HEK293 (cell line): ENCODE results near the gene USP21.

Experiments
- BCL6B ChIP-seq: fragments of 450-650 bp; formaldehyde crosslinking; IDR thresholded peaks from 2 replicates; pipeline ENCODE4 v1.5.1; 2017; ENCODE audit warnings: missing biosample characterization, missing genetic modification characterization
- OSR2 ChIP-seq: fragments of 450-650 bp; formaldehyde crosslinking; IDR thresholded peaks from 2 replicates; pipeline ENCODE4 v1.5.1; 2016; ENCODE audit warnings: missing biosample characterization, missing genetic modification characterization
- PRDM6 ChIP-seq: fragments of 450-650 bp; formaldehyde crosslinking; IDR thresholded peaks from 2 replicates; pipeline ENCODE4 v1.5.1; 2017; ENCODE audit warnings: missing biosample characterization, missing genetic modification characterization
- REST ChIP-seq: fragments of 450-650 bp; formaldehyde crosslinking; IDR thresholded peaks from 2 replicates; pipeline ENCODE4 v1.5.1; 2016; ENCODE audit warnings: missing biosample characterization, missing genetic modification characterization
- ZBTB48 ChIP-seq: fragments of 450-650 bp; formaldehyde crosslinking; IDR thresholded peaks from 2 replicates; pipeline ENCODE4 v1.5.1; 2016; ENCODE audit warnings: missing biosample characterization, missing genetic modification characterization
- ZBTB7A ChIP-seq: fragments of 450-650 bp; formaldehyde crosslinking; IDR thresholded peaks from 2 replicates; pipeline ENCODE4 v1.5.1; 2016; ENCODE audit warnings: low read depth, missing biosample characterization, missing genetic modification characterization
- ZFP37 ChIP-seq: fragments of 450-650 bp; formaldehyde crosslinking; IDR thresholded peaks from 2 replicates; pipeline ENCODE4 v1.5.1; 2016; ENCODE audit warnings: missing biosample characterization, missing genetic modification characterization
- ZNF121 ChIP-seq: fragments of 450-650 bp; formaldehyde crosslinking; IDR thresholded peaks from 2 replicates; pipeline ENCODE4 v1.5.1; 2016; ENCODE audit warnings: missing biosample characterization, missing genetic modification characterization
- ZNF223 ChIP-seq: fragments of 450-650 bp; formaldehyde crosslinking; IDR thresholded peaks from 2 replicates; pipeline ENCODE4 v1.5.1; 2016; ENCODE audit warnings: missing biosample characterization, missing genetic modification characterization
- ZNF362 ChIP-seq: fragments of 450-650 bp; formaldehyde crosslinking; IDR thresholded peaks from 2 replicates; pipeline ENCODE4 v1.5.1; 2016; ENCODE audit warnings: missing biosample characterization, missing genetic modification characterization
- ZNF37A ChIP-seq: fragments of 450-650 bp; IDR thresholded peaks from 2 replicates; pipeline ENCODE4 v1.5.1; 2018; ENCODE audit warnings: missing biosample characterization, missing genetic modification characterization
- ZNF394 ChIP-seq: fragments of 450-650 bp; formaldehyde crosslinking; IDR thresholded peaks from 2 replicates; pipeline ENCODE4 v1.5.1; 2016; ENCODE audit warnings: missing biosample characterization, missing genetic modification characterization, mild to moderate bottlenecking, moderate library complexity, borderline replicate concordance
- ZNF558 ChIP-seq: fragments of 450-650 bp; formaldehyde crosslinking; IDR thresholded peaks from 2 replicates; pipeline ENCODE4 v1.5.1; 2016; ENCODE audit warnings: missing biosample characterization, missing genetic modification characterization
- ZXDB ChIP-seq: fragments of 450-650 bp; formaldehyde crosslinking; IDR thresholded peaks from 2 replicates; pipeline ENCODE4 v1.5.1; 2016; ENCODE audit warnings: missing biosample characterization, missing genetic modification characterization
- TF ChIP-seq, protein P1 (sequence below): fragments of 450-650 bp; formaldehyde crosslinking; IDR thresholded peaks from 2 replicates; pipeline ENCODE4 v1.5.1; 2016; ENCODE audit warnings: missing biosample characterization, missing genetic modification characterization
- TF ChIP-seq, protein P2 (sequence below): fragments of 450-650 bp; formaldehyde crosslinking; IDR thresholded peaks from 2 replicates; pipeline ENCODE4 v1.5.1; 2017; ENCODE audit warnings: missing biosample characterization, missing genetic modification characterization
- TF ChIP-seq, protein P3 (sequence below): fragments of 450-650 bp; formaldehyde crosslinking; IDR thresholded peaks from 2 replicates; pipeline ENCODE4 v1.5.0; 2017; ENCODE audit warnings: missing biosample characterization, missing genetic modification characterization, borderline replicate concordance
- TF ChIP-seq, protein P4 (sequence below): fragments of 450-650 bp; formaldehyde crosslinking; IDR thresholded peaks from 2 replicates; pipeline ENCODE4 v1.5.1; 2016; ENCODE audit warnings: missing biosample characterization, missing genetic modification characterization, low read depth
- TF ChIP-seq, protein P5 (sequence below): fragments of 450-650 bp; formaldehyde crosslinking; IDR thresholded peaks from 2 replicates; pipeline ENCODE4 v1.5.1; 2016; ENCODE audit warnings: missing biosample characterization, missing genetic modification characterization

The USP21 gene

GRCh38 chr1:161165742-161166668 lies 6.7 kb downstream of the USP21 start, which contains the start of gene PPOX (continued):
- TF ChIP-seq ZNF394 (peak; percentile 98), ZNF362 (tag by site-specific recombination) (no peak), ZBTB48 (tag by site-specific recombination) (peak; percentile 44), ZNF223 (tag by site-specific recombination) (no peak), ZNF558 (tag by site-specific recombination) (no peak), OSR2 (peak; percentile 31; the same call in 1 of the 2 replicates), REST (no peak), BCL6B (tag by site-specific recombination) (no peak), ZNF121 (tag by site-specific recombination) (no peak), ZFP37 (tag by site-specific recombination) (no peak; the same call in 1 of the 2 replicates), ZXDB (tag by site-specific recombination) (peak; percentile 66), ZNF37A (tag by site-specific recombination) (no peak), ZBTB7A (no peak), PRDM6 (tag by site-specific recombination) (no peak)
- TF ChIP-seq, protein P1, sequence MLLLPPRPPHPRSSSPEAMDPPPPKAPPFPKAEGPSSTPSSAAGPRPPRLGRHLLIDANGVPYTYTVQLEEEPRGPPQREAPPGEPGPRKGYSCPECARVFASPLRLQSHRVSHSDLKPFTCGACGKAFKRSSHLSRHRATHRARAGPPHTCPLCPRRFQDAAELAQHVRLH (tag by site-specific recombination), result peak; percentile 12; the same call in 1 of the 2 replicates
- TF ChIP-seq, protein P2, sequence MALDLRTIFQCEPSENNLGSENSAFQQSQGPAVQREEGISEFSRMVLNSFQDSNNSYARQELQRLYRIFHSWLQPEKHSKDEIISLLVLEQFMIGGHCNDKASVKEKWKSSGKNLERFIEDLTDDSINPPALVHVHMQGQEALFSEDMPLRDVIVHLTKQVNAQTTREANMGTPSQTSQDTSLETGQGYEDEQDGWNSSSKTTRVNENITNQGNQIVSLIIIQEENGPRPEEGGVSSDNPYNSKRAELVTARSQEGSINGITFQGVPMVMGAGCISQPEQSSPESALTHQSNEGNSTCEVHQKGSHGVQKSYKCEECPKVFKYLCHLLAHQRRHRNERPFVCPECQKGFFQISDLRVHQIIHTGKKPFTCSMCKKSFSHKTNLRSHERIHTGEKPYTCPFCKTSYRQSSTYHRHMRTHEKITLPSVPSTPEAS (tag by site-specific recombination), result no peak
- TF ChIP-seq, protein P3, sequence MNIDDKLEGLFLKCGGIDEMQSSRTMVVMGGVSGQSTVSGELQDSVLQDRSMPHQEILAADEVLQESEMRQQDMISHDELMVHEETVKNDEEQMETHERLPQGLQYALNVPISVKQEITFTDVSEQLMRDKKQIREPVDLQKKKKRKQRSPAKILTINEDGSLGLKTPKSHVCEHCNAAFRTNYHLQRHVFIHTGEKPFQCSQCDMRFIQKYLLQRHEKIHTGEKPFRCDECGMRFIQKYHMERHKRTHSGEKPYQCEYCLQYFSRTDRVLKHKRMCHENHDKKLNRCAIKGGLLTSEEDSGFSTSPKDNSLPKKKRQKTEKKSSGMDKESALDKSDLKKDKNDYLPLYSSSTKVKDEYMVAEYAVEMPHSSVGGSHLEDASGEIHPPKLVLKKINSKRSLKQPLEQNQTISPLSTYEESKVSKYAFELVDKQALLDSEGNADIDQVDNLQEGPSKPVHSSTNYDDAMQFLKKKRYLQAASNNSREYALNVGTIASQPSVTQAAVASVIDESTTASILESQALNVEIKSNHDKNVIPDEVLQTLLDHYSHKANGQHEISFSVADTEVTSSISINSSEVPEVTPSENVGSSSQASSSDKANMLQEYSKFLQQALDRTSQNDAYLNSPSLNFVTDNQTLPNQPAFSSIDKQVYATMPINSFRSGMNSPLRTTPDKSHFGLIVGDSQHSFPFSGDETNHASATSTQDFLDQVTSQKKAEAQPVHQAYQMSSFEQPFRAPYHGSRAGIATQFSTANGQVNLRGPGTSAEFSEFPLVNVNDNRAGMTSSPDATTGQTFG (tag by site-specific recombination), result no peak
- TF ChIP-seq, protein P4, sequence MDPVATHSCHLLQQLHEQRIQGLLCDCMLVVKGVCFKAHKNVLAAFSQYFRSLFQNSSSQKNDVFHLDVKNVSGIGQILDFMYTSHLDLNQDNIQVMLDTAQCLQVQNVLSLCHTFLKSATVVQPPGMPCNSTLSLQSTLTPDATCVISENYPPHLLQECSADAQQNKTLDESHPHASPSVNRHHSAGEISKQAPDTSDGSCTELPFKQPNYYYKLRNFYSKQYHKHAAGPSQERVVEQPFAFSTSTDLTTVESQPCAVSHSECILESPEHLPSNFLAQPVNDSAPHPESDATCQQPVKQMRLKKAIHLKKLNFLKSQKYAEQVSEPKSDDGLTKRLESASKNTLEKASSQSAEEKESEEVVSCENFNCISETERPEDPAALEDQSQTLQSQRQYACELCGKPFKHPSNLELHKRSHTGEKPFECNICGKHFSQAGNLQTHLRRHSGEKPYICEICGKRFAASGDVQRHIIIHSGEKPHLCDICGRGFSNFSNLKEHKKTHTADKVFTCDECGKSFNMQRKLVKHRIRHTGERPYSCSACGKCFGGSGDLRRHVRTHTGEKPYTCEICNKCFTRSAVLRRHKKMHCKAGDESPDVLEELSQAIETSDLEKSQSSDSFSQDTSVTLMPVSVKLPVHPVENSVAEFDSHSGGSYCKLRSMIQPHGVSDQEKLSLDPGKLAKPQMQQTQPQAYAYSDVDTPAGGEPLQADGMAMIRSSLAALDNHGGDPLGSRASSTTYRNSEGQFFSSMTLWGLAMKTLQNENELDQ (tag by site-specific recombination), result no peak
- TF ChIP-seq, protein P5, sequence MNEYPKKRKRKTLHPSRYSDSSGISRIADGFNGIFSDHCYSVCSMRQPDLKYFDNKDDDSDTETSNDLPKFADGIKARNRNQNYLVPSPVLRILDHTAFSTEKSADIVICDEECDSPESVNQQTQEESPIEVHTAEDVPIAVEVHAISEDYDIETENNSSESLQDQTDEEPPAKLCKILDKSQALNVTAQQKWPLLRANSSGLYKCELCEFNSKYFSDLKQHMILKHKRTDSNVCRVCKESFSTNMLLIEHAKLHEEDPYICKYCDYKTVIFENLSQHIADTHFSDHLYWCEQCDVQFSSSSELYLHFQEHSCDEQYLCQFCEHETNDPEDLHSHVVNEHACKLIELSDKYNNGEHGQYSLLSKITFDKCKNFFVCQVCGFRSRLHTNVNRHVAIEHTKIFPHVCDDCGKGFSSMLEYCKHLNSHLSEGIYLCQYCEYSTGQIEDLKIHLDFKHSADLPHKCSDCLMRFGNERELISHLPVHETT (tag by site-specific recombination), result peak; percentile 42; the same call in 1 of the 2 replicates
